ENCODE measurements around the gene COMT.
A peak's percentile ranks its signal among the peaks of the same experiment; 100 is the strongest.

COMT gene

DNA sequence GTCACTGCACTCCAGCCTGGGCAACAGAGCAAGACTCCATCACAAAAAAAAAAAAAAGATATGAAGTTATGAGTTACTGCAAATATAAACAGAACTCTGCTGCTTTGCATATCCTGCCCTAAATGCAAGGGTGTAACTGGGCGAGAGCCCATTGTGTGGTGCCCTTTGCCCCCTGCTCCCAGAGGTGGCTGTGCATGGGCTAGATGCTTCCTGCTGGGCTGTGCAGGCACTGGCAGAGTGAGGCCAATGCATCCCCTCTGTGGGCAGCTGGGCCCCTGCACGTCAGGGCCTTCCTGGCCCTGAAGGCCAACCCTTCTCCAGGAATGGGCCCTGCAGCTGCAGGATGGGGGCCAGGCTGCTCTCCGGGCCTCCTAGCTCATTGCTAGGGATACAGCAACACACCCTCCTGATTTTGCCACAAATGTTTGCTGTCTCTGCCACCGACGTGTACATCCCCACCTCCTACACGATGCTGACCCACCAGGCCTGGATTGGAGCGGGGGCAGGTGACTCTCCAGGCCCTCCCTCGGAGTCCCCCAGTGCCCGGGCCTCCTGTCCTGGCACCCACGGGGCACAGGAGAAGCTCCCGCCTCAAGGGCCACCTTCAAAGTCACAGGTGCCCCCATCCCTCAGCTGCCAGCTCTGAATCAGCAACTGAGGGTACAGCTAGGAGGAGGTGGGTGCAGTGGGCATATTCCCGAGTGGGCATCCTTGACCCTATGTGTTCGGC is 40.7 kb upstream of the COMT start:
- no peak overlapping the region for H3K9ac ChIP-seq (ENCODE audit: low read depth, low read length, poor library complexity, severe bottlenecking)
- no peak overlapping the region for H3K4me3 ChIP-seq (ENCODE audit: low read length, poor library complexity, severe bottlenecking)
- no peaks in the 10 kb centered on the region for H3F3A ChIP-seq (ENCODE audit: low read depth)
- H4K20me1 ChIP-seq (ENCODE audit: insufficient read depth, low read length, poor library complexity, severe bottlenecking) = no peaks in the 10 kb centered on the region
- no peaks in the 10 kb centered on the region for H3K36me3 ChIP-seq (ENCODE audit: insufficient read depth, low read length)
- H3K9me3 ChIP-seq (ENCODE audit: insufficient read depth, low read depth, low read length) = no peaks in the 10 kb centered on the region
- no peak overlapping the region for H3K4me2 ChIP-seq (ENCODE audit: low read depth, low read length, poor library complexity, severe bottlenecking)
- H3K4me1 ChIP-seq (ENCODE audit: insufficient read depth, low read length, poor library complexity, severe bottlenecking) = peaks cover 14% of the 10 kb centered on the region
- no peak overlapping the region for H2AFZ ChIP-seq (ENCODE audit: low read length)
- H3K27me3 ChIP-seq (ENCODE audit: insufficient read depth, low read length, poor library complexity, severe bottlenecking) = no peaks in the 10 kb centered on the region
- H3K79me2 ChIP-seq (ENCODE audit: insufficient read depth, low read length) = no peaks in the 10 kb centered on the region
- H3K9me2 ChIP-seq (replicated peaks; ENCODE audit: low read depth, low read length) = no peaks in the 10 kb centered on the region
- TF ChIP-seq, protein P1, sequence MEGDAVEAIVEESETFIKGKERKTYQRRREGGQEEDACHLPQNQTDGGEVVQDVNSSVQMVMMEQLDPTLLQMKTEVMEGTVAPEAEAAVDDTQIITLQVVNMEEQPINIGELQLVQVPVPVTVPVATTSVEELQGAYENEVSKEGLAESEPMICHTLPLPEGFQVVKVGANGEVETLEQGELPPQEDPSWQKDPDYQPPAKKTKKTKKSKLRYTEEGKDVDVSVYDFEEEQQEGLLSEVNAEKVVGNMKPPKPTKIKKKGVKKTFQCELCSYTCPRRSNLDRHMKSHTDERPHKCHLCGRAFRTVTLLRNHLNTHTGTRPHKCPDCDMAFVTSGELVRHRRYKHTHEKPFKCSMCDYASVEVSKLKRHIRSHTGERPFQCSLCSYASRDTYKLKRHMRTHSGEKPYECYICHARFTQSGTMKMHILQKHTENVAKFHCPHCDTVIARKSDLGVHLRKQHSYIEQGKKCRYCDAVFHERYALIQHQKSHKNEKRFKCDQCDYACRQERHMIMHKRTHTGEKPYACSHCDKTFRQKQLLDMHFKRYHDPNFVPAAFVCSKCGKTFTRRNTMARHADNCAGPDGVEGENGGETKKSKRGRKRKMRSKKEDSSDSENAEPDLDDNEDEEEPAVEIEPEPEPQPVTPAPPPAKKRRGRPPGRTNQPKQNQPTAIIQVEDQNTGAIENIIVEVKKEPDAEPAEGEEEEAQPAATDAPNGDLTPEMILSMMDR (conservative IDR thresholded peaks at IDR 0.05; ENCODE audit: low read length) = no peak
- no peak for TF ChIP-seq EZH2phosphoT487 (IDR thresholded peaks at IDR 0.05; ENCODE audit: borderline replicate concordance)

GRCh38 chr22:19901577-19902244 is 39.9 kb upstream of the COMT start:
- Histone ChIP-seq H3K4me2 (ENCODE audit: low read depth, low read length, poor library complexity, severe bottlenecking) (no peak overlapping the region), H3K4me1 (ENCODE audit: insufficient read depth, low read length, poor library complexity, severe bottlenecking) (peaks cover 8% of the 10 kb centered on the region), H3F3A (ENCODE audit: low read depth) (no peaks in the 10 kb centered on the region), H3K36me3 (ENCODE audit: insufficient read depth, low read length) (no peaks in the 10 kb centered on the region), H3K9ac (ENCODE audit: low read depth, low read length, poor library complexity, severe bottlenecking) (peak overlapping the region; percentile 2), H4K20me1 (ENCODE audit: insufficient read depth, low read length, poor library complexity, severe bottlenecking) (no peaks in the 10 kb centered on the region), H3K9me2 (replicated peaks; ENCODE audit: low read depth, low read length) (no peaks in the 10 kb centered on the region), H3K4me3 (ENCODE audit: low read length, poor library complexity, severe bottlenecking) (no peak overlapping the region), H3K79me2 (ENCODE audit: insufficient read depth, low read length) (no peaks in the 10 kb centered on the region), H3K27me3 (ENCODE audit: insufficient read depth, low read length, poor library complexity, severe bottlenecking) (no peaks in the 10 kb centered on the region), H2AFZ (ENCODE audit: low read length) (no peak overlapping the region), H3K9me3 (ENCODE audit: insufficient read depth, low read depth, low read length) (no peaks in the 10 kb centered on the region)
- TF ChIP-seq, protein P1 (conservative IDR thresholded peaks at IDR 0.05; ENCODE audit: low read length) = no peak

GRCh38 chr22:19902245-19902715 is 39.3 kb upstream of the COMT start:
- no peak overlapping the region for H2AFZ ChIP-seq (ENCODE audit: low read length)
- H3F3A ChIP-seq (ENCODE audit: low read depth) = no peaks in the 10 kb centered on the region
- no peaks in the 10 kb centered on the region for H4K20me1 ChIP-seq (ENCODE audit: insufficient read depth, low read length, poor library complexity, severe bottlenecking)
- H3K36me3 ChIP-seq (ENCODE audit: insufficient read depth, low read length) = no peaks in the 10 kb centered on the region
- no peaks in the 10 kb centered on the region for H3K9me2 ChIP-seq (replicated peaks; ENCODE audit: low read depth, low read length)
- H3K4me2 ChIP-seq (ENCODE audit: low read depth, low read length, poor library complexity, severe bottlenecking) = no peak overlapping the region
- TF ChIP-seq, protein P1 (conservative IDR thresholded peaks at IDR 0.05; ENCODE audit: low read length) = no peak
- TF ChIP-seq EZH2phosphoT487 (IDR thresholded peaks at IDR 0.05; ENCODE audit: borderline replicate concordance) = no peak
- no peaks in the 10 kb centered on the region for H3K9me3 ChIP-seq (ENCODE audit: insufficient read depth, low read depth, low read length)
- H3K79me2 ChIP-seq (ENCODE audit: insufficient read depth, low read length) = no peaks in the 10 kb centered on the region
- H3K9ac ChIP-seq (ENCODE audit: low read depth, low read length, poor library complexity, severe bottlenecking) = peak overlapping the region; percentile 2
- no peaks in the 10 kb centered on the region for H3K27me3 ChIP-seq (ENCODE audit: insufficient read depth, low read length, poor library complexity, severe bottlenecking)
- peaks cover 2% of the 10 kb centered on the region for H3K4me1 ChIP-seq (ENCODE audit: insufficient read depth, low read length, poor library complexity, severe bottlenecking)
- no peak overlapping the region for H3K4me3 ChIP-seq (ENCODE audit: low read length, poor library complexity, severe bottlenecking)

Measured in Loucy (cell line).